ENCODE results near the gene PLBD2.

The PLBD2 gene

GRCh38 chr12:113341535-113341934 lies 16.9 kb upstream of the PLBD2 start:
- Histone ChIP-seq H3K27me3 (ENCODE audit: low read length) (no peaks in the 10 kb centered on the region), H3K4me3 (ENCODE audit: insufficient read depth, low read length, poor library complexity, severe bottlenecking) (no peak overlapping the region), H2AFZ (ENCODE audit: low read depth, low read length, severe bottlenecking) (no peak overlapping the region), H3F3A (ENCODE audit: insufficient read depth) (no peaks in the 10 kb centered on the region), H3K9ac (ENCODE audit: low read length) (no peak overlapping the region), H3K9me2 (replicated peaks; ENCODE audit: insufficient read depth, low read length) (no peaks in the 10 kb centered on the region), H3K27ac (ENCODE audit: low read depth, low read length) (no peak overlapping the region), H3K36me3 (ENCODE audit: low read length) (no peaks in the 10 kb centered on the region), H3K9me3 (ENCODE audit: insufficient read depth, low read length) (no peaks in the 10 kb centered on the region), H3K4me2 (ENCODE audit: low read depth, low read length, poor library complexity, severe bottlenecking) (no peak overlapping the region), H4K20me1 (ENCODE audit: low read depth, low read length) (no peaks in the 10 kb centered on the region), H3K79me2 (ENCODE audit: insufficient read depth, low read length) (no peaks in the 10 kb centered on the region)
- TF ChIP-seq CTCF (IDR thresholded peaks at IDR 0.05; ENCODE audit: insufficient read depth, low read length, poor library complexity, severe bottlenecking), result no peak
- no peak for TF ChIP-seq EZH2phosphoT487 (conservative IDR thresholded peaks at IDR 0.05; ENCODE audit: low read length)

- Histone ChIP-seq H3K27ac (ENCODE audit: low read depth, low read length) (no peak overlapping the region), H3K4me2 (ENCODE audit: low read depth, low read length, poor library complexity, severe bottlenecking) (no peak overlapping the region), H3K4me3 (ENCODE audit: insufficient read depth, low read length, poor library complexity, severe bottlenecking) (no peak overlapping the region), H3K9ac (ENCODE audit: low read length) (no peak overlapping the region), H3K9me3 (ENCODE audit: insufficient read depth, low read length) (no peaks in the 10 kb centered on the region), H3K36me3 (ENCODE audit: low read length) (no peaks in the 10 kb centered on the region), H3K27me3 (ENCODE audit: low read length) (no peaks in the 10 kb centered on the region), H3K9me2 (replicated peaks; ENCODE audit: insufficient read depth, low read length) (no peaks in the 10 kb centered on the region), H3F3A (ENCODE audit: insufficient read depth) (no peaks in the 10 kb centered on the region), H2AFZ (ENCODE audit: low read depth, low read length, severe bottlenecking) (no peak overlapping the region), H4K20me1 (ENCODE audit: low read depth, low read length) (no peaks in the 10 kb centered on the region), H3K79me2 (ENCODE audit: insufficient read depth, low read length) (no peaks in the 10 kb centered on the region)
- TF ChIP-seq EZH2phosphoT487 (conservative IDR thresholded peaks at IDR 0.05; ENCODE audit: low read length) (no peak), CTCF (IDR thresholded peaks at IDR 0.05; ENCODE audit: insufficient read depth, low read length, poor library complexity, severe bottlenecking) (no peak)
Measured at GRCh38 chr12:113345318-113345717, 13.1 kb upstream of the PLBD2 start.

- no peaks in the 10 kb centered on the region for H4K20me1 ChIP-seq (ENCODE audit: low read depth, low read length)
- H3K27me3 ChIP-seq (ENCODE audit: low read length), result no peaks in the 10 kb centered on the region
- no peaks in the 10 kb centered on the region for H3K36me3 ChIP-seq (ENCODE audit: low read length)
- H3K4me2 ChIP-seq (ENCODE audit: low read depth, low read length, poor library complexity, severe bottlenecking), result no peak overlapping the region
- no peaks in the 10 kb centered on the region for H3F3A ChIP-seq (ENCODE audit: insufficient read depth)
- H3K9ac ChIP-seq (ENCODE audit: low read length), result no peak overlapping the region
- H3K9me2 ChIP-seq (replicated peaks; ENCODE audit: insufficient read depth, low read length), result no peaks in the 10 kb centered on the region
- H2AFZ ChIP-seq (ENCODE audit: low read depth, low read length, severe bottlenecking), result no peak overlapping the region
- H3K9me3 ChIP-seq (ENCODE audit: insufficient read depth, low read length), result no peaks in the 10 kb centered on the region
- no peak for TF ChIP-seq EZH2phosphoT487 (conservative IDR thresholded peaks at IDR 0.05; ENCODE audit: low read length)
- TF ChIP-seq CTCF (IDR thresholded peaks at IDR 0.05; ENCODE audit: insufficient read depth, low read length, poor library complexity, severe bottlenecking), result no peak
- H3K27ac ChIP-seq (ENCODE audit: low read depth, low read length), result no peak overlapping the region
- H3K79me2 ChIP-seq (ENCODE audit: insufficient read depth, low read length), result no peaks in the 10 kb centered on the region
- no peak overlapping the region for H3K4me3 ChIP-seq (ENCODE audit: insufficient read depth, low read length, poor library complexity, severe bottlenecking)
Measured at GRCh38 chr12:113346353-113346752, 12.0 kb upstream of the PLBD2 start.
